ENCODE measurements around the gene ADAMTS15.

Gene ADAMTS15

DNA sequence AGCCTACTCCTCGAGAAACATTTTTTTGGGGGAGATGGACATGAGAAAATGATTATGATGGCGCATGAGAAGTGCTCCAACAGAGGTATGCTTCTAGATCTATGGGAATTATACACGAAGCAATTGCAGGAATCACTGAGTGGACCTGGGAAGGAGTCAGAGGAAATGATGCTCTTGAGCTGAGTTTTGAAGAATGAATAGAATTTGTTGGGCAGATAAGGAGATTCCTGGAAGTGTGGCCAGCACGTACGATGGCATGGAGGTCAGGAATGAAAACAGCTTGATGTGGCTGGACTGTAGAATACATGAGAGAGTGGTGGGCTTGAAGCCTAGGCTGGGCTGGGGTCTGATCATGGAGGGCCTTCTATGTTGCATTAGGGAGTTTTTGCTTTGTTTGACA is 31.7 kb downstream of the ADAMTS15 start:
- no peak overlapping the region for H3K4me3 ChIP-seq (ENCODE audit: low read depth, low read length)
- H3K9me3 ChIP-seq (ENCODE audit: control insufficient read depth, insufficient read depth, low read depth, low read length), result no peaks in the 10 kb centered on the region
- H3K36me3 ChIP-seq (ENCODE audit: control insufficient read depth in 2 of 2, insufficient read depth in 1 of 2, low read length in 2 of 2), result no peaks in the 10 kb centered on the region
- no peak for TF ChIP-seq ZNF660 (tag by site-specific recombination; IDR thresholded peaks at IDR 0.05)
- TF ChIP-seq, protein P1, sequence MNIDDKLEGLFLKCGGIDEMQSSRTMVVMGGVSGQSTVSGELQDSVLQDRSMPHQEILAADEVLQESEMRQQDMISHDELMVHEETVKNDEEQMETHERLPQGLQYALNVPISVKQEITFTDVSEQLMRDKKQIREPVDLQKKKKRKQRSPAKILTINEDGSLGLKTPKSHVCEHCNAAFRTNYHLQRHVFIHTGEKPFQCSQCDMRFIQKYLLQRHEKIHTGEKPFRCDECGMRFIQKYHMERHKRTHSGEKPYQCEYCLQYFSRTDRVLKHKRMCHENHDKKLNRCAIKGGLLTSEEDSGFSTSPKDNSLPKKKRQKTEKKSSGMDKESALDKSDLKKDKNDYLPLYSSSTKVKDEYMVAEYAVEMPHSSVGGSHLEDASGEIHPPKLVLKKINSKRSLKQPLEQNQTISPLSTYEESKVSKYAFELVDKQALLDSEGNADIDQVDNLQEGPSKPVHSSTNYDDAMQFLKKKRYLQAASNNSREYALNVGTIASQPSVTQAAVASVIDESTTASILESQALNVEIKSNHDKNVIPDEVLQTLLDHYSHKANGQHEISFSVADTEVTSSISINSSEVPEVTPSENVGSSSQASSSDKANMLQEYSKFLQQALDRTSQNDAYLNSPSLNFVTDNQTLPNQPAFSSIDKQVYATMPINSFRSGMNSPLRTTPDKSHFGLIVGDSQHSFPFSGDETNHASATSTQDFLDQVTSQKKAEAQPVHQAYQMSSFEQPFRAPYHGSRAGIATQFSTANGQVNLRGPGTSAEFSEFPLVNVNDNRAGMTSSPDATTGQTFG (tag by site-specific recombination; IDR thresholded peaks at IDR 0.05; ENCODE audit: borderline replicate concordance), result no peak
- no peak for TF ChIP-seq ZNF121 (tag by site-specific recombination; IDR thresholded peaks at IDR 0.05)
- TF ChIP-seq, protein P2, sequence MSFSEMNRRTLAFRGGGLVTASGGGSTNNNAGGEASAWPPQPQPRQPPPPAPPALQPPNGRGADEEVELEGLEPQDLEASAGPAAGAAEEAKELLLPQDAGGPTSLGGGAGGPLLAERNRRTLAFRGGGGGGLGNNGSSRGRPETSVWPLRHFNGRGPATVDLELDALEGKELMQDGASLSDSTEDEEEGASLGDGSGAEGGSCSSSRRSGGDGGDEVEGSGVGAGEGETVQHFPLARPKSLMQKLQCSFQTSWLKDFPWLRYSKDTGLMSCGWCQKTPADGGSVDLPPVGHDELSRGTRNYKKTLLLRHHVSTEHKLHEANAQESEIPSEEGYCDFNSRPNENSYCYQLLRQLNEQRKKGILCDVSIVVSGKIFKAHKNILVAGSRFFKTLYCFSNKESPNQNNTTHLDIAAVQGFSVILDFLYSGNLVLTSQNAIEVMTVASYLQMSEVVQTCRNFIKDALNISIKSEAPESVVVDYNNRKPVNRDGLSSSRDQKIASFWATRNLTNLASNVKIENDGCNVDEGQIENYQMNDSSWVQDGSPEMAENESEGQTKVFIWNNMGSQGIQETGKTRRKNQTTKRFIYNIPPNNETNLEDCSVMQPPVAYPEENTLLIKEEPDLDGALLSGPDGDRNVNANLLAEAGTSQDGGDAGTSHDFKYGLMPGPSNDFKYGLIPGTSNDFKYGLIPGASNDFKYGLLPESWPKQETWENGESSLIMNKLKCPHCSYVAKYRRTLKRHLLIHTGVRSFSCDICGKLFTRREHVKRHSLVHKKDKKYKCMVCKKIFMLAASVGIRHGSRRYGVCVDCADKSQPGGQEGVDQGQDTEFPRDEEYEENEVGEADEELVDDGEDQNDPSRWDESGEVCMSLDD (tag by site-specific recombination; IDR thresholded peaks at IDR 0.05), result no peak
- TF ChIP-seq ZNF184 (tag by site-specific recombination; IDR thresholded peaks at IDR 0.05), result no peak
- no peak for TF ChIP-seq ZNF404 (tag by site-specific recombination; IDR thresholded peaks at IDR 0.05)
- no peak for TF ChIP-seq ZNF274 (IDR thresholded peaks at IDR 0.05; ENCODE audit: low read length)
- TF ChIP-seq ZNF274 (tag by site-specific recombination; IDR thresholded peaks at IDR 0.05; ENCODE audit: borderline replicate concordance), result no peak
- TF ChIP-seq, protein P3, sequence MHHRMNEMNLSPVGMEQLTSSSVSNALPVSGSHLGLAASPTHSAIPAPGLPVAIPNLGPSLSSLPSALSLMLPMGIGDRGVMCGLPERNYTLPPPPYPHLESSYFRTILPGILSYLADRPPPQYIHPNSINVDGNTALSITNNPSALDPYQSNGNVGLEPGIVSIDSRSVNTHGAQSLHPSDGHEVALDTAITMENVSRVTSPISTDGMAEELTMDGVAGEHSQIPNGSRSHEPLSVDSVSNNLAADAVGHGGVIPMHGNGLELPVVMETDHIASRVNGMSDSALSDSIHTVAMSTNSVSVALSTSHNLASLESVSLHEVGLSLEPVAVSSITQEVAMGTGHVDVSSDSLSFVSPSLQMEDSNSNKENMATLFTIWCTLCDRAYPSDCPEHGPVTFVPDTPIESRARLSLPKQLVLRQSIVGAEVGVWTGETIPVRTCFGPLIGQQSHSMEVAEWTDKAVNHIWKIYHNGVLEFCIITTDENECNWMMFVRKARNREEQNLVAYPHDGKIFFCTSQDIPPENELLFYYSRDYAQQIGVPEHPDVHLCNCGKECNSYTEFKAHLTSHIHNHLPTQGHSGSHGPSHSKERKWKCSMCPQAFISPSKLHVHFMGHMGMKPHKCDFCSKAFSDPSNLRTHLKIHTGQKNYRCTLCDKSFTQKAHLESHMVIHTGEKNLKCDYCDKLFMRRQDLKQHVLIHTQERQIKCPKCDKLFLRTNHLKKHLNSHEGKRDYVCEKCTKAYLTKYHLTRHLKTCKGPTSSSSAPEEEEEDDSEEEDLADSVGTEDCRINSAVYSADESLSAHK (tag by site-specific recombination; IDR thresholded peaks at IDR 0.05), result no peak
- TF ChIP-seq GLI4 (tag by site-specific recombination; IDR thresholded peaks at IDR 0.05), result no peak
- TF ChIP-seq ZNF24 (tag by site-specific recombination; IDR thresholded peaks at IDR 0.05), result no peak
- no peak for TF ChIP-seq SP2 (tag by site-specific recombination; IDR thresholded peaks at IDR 0.05)
- no peak for TF ChIP-seq ZNF670 (tag by site-specific recombination; IDR thresholded peaks at IDR 0.05; ENCODE audit: low read depth)
- TF ChIP-seq, protein P4, sequence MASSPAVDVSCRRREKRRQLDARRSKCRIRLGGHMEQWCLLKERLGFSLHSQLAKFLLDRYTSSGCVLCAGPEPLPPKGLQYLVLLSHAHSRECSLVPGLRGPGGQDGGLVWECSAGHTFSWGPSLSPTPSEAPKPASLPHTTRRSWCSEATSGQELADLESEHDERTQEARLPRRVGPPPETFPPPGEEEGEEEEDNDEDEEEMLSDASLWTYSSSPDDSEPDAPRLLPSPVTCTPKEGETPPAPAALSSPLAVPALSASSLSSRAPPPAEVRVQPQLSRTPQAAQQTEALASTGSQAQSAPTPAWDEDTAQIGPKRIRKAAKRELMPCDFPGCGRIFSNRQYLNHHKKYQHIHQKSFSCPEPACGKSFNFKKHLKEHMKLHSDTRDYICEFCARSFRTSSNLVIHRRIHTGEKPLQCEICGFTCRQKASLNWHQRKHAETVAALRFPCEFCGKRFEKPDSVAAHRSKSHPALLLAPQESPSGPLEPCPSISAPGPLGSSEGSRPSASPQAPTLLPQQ (tag by site-specific recombination; IDR thresholded peaks at IDR 0.05), result no peak
- no peak for TF ChIP-seq ZNF785 (tag by site-specific recombination; IDR thresholded peaks at IDR 0.05)
- no peak for TF ChIP-seq ZNF37A (tag by site-specific recombination; IDR thresholded peaks at IDR 0.05)
- ChIA-PET CTCF (no interaction called here), POLR2A (no interaction called here)
- no peaks in the 10 kb centered on the region for H3K4me1 ChIP-seq (ENCODE audit: control insufficient read depth, insufficient read depth, low read length)
- no peak overlapping the region for H3K27ac ChIP-seq (ENCODE audit: extremely low read depth, low read depth, low read length)

DNA sequence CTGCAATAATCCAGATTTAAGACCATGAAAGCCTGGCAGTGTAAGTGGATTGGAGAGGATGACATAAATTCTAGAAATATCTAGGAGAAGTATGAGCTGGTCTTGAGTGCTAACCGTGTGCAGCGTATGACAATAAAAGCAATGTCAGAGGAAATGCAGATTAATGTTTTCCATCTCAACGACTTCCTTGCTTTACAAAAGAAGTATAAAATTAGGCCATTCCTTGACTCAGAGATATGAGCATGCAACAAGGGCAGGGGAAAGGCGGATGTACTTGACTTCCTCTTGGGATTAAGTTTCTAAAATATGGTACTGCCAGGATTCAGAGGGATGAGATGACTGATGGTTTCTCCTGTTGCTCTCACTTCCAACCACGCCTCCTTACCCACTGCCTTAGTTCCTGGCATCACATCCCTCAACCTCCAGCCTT is 32.3 kb downstream of the ADAMTS15 start:
- no peaks in the 10 kb centered on the region for H3K4me1 ChIP-seq (ENCODE audit: control insufficient read depth, insufficient read depth, low read length)
- H3K36me3 ChIP-seq (ENCODE audit: control insufficient read depth in 2 of 2, insufficient read depth in 1 of 2, low read length in 2 of 2), result no peaks in the 10 kb centered on the region
- no peak overlapping the region for H3K4me3 ChIP-seq (ENCODE audit: low read depth, low read length)
- no peaks in the 10 kb centered on the region for H3K9me3 ChIP-seq (ENCODE audit: control insufficient read depth, insufficient read depth, low read depth, low read length)
- POLR2A ChIA-PET, result no interaction called here
- CTCF ChIA-PET, result no interaction called here
- H3K27ac ChIP-seq (ENCODE audit: extremely low read depth, low read depth, low read length), result no peak overlapping the region
- no peak for TF ChIP-seq ZNF184 (tag by site-specific recombination; IDR thresholded peaks at IDR 0.05)
- TF ChIP-seq KLF16 (tag by site-specific recombination; IDR thresholded peaks at IDR 0.05), result no peak
- TF ChIP-seq, protein P5, sequence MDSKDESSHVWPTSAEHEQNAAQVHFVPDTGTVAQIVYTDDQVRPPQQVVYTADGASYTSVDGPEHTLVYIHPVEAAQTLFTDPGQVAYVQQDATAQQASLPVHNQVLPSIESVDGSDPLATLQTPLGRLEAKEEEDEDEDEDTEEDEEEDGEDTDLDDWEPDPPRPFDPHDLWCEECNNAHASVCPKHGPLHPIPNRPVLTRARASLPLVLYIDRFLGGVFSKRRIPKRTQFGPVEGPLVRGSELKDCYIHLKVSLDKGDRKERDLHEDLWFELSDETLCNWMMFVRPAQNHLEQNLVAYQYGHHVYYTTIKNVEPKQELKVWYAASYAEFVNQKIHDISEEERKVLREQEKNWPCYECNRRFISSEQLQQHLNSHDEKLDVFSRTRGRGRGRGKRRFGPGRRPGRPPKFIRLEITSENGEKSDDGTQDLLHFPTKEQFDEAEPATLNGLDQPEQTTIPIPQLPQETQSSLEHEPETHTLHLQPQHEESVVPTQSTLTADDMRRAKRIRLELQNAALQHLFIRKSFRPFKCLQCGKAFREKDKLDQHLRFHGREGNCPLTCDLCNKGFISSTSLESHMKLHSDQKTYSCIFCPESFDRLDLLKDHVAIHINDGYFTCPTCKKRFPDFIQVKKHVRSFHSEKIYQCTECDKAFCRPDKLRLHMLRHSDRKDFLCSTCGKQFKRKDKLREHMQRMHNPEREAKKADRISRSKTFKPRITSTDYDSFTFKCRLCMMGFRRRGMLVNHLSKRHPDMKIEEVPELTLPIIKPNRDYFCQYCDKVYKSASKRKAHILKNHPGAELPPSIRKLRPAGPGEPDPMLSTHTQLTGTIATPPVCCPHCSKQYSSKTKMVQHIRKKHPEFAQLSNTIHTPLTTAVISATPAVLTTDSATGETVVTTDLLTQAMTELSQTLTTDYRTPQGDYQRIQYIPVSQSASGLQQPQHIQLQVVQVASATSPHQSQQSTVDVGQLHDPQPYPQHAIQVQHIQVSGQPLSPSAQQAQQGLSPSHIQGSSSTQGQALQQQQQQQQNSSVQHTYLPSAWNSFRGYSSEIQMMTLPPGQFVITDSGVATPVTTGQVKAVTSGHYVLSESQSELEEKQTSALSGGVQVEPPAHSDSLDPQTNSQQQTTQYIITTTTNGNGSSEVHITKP (tag by site-specific recombination; IDR thresholded peaks at IDR 0.05), result no peak
- TF ChIP-seq, protein P6, sequence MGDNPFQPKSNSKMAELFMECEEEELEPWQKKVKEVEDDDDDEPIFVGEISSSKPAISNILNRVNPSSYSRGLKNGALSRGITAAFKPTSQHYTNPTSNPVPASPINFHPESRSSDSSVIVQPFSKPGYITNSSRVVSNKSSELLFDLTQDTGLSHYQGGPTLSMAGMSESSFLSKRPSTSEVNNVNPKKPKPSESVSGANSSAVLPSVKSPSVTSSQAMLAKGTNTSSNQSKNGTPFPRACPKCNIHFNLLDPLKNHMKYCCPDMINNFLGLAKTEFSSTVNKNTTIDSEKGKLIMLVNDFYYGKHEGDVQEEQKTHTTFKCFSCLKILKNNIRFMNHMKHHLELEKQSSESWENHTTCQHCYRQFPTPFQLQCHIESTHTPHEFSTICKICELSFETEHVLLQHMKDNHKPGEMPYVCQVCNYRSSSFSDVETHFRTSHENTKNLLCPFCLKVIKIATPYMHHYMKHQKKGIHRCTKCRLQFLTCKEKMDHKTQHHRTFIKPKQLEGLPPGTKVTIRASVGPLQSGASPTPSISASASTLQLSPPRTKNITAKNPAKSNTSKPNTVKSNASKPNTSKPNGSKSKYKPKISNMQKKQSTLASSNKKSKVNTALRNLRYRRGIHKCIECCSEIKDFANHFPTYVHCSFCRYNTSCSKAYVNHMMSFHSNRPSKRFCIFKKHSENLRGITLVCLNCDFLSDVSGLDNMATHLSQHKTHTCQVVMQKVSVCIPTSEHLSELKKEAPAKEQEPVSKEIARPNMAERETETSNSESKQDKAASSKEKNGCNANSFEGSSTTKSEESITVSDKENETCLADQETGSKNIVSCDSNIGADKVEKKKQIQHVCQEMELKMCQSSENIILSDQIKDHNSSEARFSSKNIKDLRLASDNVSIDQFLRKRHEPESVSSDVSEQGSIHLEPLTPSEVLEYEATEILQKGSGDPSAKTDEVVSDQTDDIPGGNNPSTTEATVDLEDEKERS (tag by site-specific recombination; IDR thresholded peaks at IDR 0.05), result no peak
- TF ChIP-seq ZNF37A (tag by site-specific recombination; IDR thresholded peaks at IDR 0.05), result no peak
- TF ChIP-seq ZNF677 (tag by site-specific recombination; IDR thresholded peaks at IDR 0.05), result no peak

All from HEK293 (cell line).